ENCODE data around the gene EFCAB5. TPM values are rescaled to one million over a fixed set of nuclear protein-coding genes. Genes with fewer than 3 reads are reported as not detected.

The EFCAB5 gene
- total and polyA plus RNA-seq, 2 of the 13 experiments (the other 11 are each of a cell fraction or from before 2014, with no cell fraction given), result 0.15 TPM; not detected in 1

- TF ChIP-seq SMARCE1 (IDR thresholded peaks at IDR 0.05; ENCODE audit: borderline replicate concordance), result no peak
- TF ChIP-seq ETV5 (CRISPR knock-in tag; IDR thresholded peaks at IDR 0.05; ENCODE audit: borderline replicate concordance), result peak; percentile 2; the same call in 1 of the 2 replicates
- no peak for TF ChIP-seq ZSCAN25 (CRISPR knock-in tag; IDR thresholded peaks at IDR 0.05)
- no peak for TF ChIP-seq RAD21 (CRISPR knock-in tag; IDR thresholded peaks at IDR 0.05)
- TF ChIP-seq MYNN (CRISPR knock-in tag; IDR thresholded peaks at IDR 0.05; ENCODE audit: low read depth), result no peak
- TF ChIP-seq ZFP36L2 (CRISPR knock-in tag; IDR thresholded peaks at IDR 0.05), result no peak
- peak; percentile 53; the same call in 1 of the 2 replicates for TF ChIP-seq FOXK1 (CRISPR knock-in tag; IDR thresholded peaks at IDR 0.05; ENCODE audit: borderline replicate concordance, low read depth)
- no peak for TF ChIP-seq ZNF75D (CRISPR knock-in tag; IDR thresholded peaks at IDR 0.05; ENCODE audit: borderline replicate concordance)
- TF ChIP-seq ZNF773 (CRISPR knock-in tag; IDR thresholded peaks at IDR 0.05; ENCODE audit: borderline replicate concordance), result no peak; the same call in 1 of the 2 replicates
- TF ChIP-seq FOSL2 (CRISPR knock-in tag; IDR thresholded peaks at IDR 0.05), result peak; percentile 72
- TF ChIP-seq ZNF234 (CRISPR knock-in tag; conservative IDR thresholded peaks at IDR 0.05), result no peak
- no peak for TF ChIP-seq PREB (CRISPR knock-in tag; IDR thresholded peaks at IDR 0.05)
- no peak for TF ChIP-seq ZNF550 (CRISPR knock-in tag; IDR thresholded peaks at IDR 0.05; ENCODE audit: borderline replicate concordance)
- TF ChIP-seq CBFB (CRISPR knock-in tag; IDR thresholded peaks at IDR 0.05), result no peak
- TF ChIP-seq ZNF605 (CRISPR knock-in tag; IDR thresholded peaks at IDR 0.05), result peak; percentile 70; the same call in 1 of the 2 replicates
- peak; percentile 50 for TF ChIP-seq GATAD2A (CRISPR knock-in tag; IDR thresholded peaks at IDR 0.05)
- TF ChIP-seq MAFG (CRISPR knock-in tag; IDR thresholded peaks at IDR 0.05), result no peak
- TF ChIP-seq KLF15 (CRISPR knock-in tag; IDR thresholded peaks at IDR 0.05; ENCODE audit: borderline replicate concordance), result no peak
- peak; percentile 78; the same call in 1 of the 2 replicates for TF ChIP-seq SIN3A (IDR thresholded peaks at IDR 0.05; ENCODE audit: borderline replicate concordance, low read depth, low read length)
- no peak for TF ChIP-seq CBX2 (IDR thresholded peaks at IDR 0.05; ENCODE audit: low read depth, low read length)
- TF ChIP-seq CBX2 (CRISPR knock-in tag; IDR thresholded peaks at IDR 0.05; ENCODE audit: low read depth), result no peak
- TF ChIP-seq HHEX (CRISPR knock-in tag; IDR thresholded peaks at IDR 0.05), result no peak
- peak; percentile 88 for TF ChIP-seq NFRKB (IDR thresholded peaks at IDR 0.05)
- no peak for TF ChIP-seq RAD51 (IDR thresholded peaks at IDR 0.05; ENCODE audit: borderline replicate concordance)
- peak; percentile 65 for TF ChIP-seq CCDC6 (CRISPR knock-in tag; IDR thresholded peaks at IDR 0.05)
- TF ChIP-seq TEAD3 (CRISPR knock-in tag; optimal IDR thresholded peaks at IDR 0.05; ENCODE audit: borderline replicate concordance), result peak; percentile 77
- TF ChIP-seq ZNF569 (CRISPR knock-in tag; IDR thresholded peaks at IDR 0.05; ENCODE audit: borderline replicate concordance), result no peak
- peak; percentile 91 for TF ChIP-seq KMT2B (CRISPR knock-in tag; IDR thresholded peaks at IDR 0.05)
- no peak for TF ChIP-seq CCAR2 (optimal IDR thresholded peaks at IDR 0.05; ENCODE audit: low read depth, low read length)
- no peak; the same call in 1 of the 2 replicates for TF ChIP-seq PPARG (CRISPR knock-in tag; conservative IDR thresholded peaks at IDR 0.05)
Observed at GRCh38 chr17:30116661-30117551, 175.5 kb downstream of the EFCAB5 start, which contains the start of gene NSRP1 (continued).
